HG03175 (cell line): Measurements from ENCODE around the gene ITGB7.

Source experiments
- ATAC-seq: cut with Tn5 transposase; IDR thresholded peaks from one replicate; pipeline ENCODE4 v1.9.1; 2021; ENCODE audit warnings: mild to moderate bottlenecking, moderate library complexity; ENCODE audit not compliant: unreplicated experiment

The ITGB7 gene

DNA sequence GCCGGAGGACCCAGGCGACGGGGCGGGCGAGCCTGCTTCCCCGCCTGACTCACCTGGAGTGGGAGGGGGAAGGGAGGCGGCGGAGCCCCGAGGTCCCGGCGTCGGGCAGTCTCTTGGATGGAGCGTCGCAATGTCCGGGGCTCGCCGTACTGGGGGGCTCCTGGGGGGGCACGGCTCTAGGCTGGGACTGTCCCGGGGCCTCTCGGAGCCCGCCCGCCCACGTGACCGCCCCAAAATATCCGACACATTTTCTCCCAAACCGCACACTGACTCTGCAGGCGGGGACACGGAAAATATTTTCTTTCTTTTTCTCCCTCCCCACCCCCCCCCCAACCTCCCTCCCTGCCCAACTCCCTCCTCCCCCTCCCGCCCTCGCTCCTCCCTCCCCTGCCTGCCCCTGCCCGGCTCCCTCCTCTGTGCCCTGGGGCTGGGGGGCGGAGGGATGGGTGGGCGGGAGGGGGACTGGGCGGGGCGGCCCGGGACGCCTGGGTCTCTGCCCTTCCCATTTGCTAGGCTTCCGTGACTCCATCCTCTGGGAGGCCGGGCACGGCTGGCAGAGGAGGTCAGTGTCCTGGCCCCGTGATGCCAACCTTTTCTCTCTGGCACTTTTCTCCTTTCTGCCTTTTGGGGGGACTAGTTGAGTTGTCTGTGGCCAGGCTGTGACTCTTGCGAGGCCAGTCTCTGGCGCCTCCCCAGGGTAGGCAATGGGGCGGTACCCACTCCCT, 25.0 kb upstream of the ITGB7 start, which contains the start of gene RARG:
RARG (minus strand) TSS at position 289 of the 725 bp plus-strand sequence. CDS start 4,664 bp downstream, outside the sequence.
- no peak for ATAC-seq

DNA sequence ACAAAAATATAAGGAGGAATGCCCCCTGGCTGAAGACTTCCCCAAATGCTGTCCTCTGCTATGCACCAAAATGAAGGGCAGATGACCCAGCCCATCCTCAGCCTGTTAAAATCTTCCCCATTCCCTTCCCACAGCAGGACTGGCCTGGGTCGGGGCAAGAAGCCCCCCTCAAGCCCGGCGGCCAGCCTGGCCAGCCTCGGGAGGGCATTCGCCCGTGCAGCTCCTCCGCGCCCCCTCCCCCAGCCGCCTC, 24.5 kb upstream of the ITGB7 start:
- ATAC-seq = no peak

DNA sequence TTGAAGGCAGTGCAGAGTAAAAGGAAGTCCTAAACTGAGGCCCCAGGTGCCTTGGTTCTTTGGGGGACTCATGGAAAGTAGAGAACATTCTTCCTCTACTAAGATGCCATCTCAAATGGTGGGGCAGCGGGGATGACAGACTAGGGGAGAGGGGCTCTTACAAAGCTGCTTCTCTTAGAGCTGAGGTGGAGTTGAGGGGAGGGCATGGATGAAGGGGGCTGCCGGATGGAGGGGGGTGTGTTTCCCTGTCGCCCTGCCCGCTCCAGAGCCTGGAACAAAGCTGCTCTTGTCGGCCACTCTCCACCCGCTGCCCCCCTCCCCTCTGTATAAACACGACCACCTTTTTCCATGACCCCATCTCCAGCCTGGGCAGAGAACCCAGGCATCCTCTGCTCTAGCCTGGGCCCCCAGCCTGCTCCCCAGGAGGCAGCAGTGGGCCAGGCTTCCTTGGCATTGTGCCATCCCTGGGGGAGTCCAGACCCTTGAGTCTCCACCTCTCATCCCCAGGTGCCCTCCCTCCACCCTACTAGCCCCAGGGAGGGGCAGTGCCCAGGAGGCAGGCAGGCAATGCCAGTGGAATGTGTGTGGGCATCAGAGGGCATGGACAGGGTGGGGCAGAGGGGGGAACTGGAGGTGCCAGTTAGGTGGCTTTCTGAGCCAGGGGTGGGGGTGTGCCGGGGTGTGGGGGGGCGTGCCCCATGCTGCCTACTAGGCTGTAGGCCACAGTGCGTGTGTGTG, 23.2 kb upstream of the ITGB7 start:
- ATAC-seq = no peak

DNA sequence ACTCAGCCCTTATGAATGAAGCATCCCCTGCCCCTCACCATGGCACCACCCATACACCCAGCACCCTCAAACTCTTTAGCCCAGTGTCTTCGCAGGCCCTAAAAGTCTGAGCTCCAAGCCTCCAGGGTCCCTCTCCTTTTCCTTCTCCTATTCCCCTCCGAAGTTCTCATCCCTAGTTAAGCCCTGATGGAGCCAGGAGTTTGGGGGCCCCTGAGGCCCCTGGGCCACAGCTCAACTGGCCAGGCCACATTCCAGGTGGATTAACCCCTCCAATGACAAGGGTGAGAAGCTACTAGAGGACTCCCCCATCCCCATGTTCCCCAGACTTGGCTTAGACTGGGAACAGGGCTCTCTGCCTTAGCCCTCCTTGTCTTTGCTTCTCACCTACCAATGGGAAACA, 22.4 kb upstream of the ITGB7 start:
- ATAC-seq = no peak

DNA sequence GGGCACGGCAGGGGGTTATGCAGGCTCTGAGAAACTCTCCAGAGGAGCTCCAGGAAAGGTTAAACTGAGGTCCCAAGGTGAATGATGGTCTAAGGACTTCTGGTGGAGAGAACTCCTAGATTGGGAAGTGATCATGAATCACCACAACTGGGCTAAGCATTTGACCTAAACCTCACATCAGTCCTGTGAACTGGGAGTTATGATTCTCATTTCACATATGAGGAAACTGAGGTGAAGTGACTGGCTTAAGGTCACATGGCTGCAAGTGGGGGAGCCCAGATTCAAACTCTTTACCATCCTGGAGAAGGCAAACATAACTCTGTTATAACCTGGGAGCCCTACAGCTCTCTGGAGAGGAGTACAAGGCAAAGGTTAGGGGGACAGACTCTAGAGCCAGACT, 20.8 kb upstream of the ITGB7 start:
- no peak for ATAC-seq

DNA sequence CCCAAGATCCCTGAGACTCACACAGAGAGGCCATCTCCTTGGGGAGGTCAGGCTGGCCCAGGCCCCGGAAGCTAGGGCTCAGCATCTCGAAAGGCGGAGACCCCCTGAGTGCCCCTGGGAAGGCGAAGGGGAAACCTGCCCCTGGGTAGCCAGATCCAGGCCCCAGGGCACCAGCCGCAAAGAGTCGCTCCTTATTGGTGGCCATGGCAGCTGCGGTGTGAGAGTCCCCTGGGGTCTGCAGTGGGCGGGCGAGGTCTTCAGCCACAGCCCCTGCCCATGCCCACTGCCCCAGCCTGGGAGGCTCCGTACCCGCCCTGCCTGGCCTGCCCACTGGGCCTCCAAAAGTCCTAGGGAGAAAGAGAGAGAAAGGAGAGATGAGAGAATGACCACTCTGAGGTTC, 20.3 kb upstream of the ITGB7 start:
- no peak for ATAC-seq

DNA sequence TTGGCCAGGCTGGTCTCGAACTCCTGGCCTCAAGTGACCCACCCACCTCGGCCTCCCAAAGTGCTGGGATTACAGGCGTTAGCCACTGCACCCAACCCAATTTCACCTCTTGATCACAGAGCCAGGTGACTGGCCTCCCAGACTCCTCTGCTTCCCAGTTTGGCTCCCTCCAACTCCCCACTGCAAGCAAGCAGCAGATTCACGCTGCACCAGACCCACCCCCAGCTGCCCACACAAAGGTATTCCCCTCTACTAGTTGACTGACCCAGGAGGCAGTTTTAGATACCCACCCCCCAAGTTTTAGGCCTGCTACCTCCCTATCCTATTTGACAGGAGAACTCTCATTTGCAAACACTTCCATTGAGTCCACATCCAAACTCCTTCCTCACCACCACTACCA, 19.8 kb upstream of the ITGB7 start:
- ATAC-seq = no peak

DNA sequence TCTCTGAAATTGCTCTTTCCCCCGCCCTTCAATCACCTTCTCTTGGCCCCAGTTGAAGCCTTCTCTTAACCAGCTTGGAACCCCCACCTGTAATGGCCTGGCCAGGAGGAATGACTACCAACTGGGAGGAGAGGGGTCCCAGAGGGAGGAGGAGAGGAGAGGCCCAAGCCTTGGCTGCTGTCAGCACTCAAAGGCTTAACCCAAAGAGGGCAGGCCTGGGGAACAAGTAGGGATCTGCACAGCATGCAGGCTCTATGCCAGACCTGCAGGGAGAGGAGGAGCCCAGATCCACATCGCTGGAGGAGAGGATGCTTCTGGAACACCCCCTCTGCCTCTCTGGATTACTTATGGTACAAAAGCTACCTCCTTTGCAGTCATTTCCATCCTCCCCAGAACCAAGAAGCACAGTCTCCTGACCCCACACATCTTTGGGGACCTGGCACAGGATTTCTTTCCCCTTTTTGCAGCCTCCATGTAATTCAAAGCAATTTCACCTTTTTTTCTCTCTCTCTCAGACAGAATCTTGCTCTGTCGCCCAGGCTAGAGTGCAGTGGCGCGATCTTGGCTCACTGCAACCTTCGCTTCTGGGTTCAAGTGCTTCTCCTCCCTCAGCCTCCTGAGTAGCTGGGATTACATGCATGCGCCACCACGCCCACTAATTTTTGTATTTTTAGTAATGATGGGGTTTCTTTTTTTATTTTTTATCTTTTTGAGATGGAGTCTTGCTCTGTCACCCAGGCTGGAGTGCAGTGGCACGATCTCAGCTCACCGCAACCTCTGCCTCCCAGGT, 18.8 kb upstream of the ITGB7 start:
- ATAC-seq = no peak

DNA sequence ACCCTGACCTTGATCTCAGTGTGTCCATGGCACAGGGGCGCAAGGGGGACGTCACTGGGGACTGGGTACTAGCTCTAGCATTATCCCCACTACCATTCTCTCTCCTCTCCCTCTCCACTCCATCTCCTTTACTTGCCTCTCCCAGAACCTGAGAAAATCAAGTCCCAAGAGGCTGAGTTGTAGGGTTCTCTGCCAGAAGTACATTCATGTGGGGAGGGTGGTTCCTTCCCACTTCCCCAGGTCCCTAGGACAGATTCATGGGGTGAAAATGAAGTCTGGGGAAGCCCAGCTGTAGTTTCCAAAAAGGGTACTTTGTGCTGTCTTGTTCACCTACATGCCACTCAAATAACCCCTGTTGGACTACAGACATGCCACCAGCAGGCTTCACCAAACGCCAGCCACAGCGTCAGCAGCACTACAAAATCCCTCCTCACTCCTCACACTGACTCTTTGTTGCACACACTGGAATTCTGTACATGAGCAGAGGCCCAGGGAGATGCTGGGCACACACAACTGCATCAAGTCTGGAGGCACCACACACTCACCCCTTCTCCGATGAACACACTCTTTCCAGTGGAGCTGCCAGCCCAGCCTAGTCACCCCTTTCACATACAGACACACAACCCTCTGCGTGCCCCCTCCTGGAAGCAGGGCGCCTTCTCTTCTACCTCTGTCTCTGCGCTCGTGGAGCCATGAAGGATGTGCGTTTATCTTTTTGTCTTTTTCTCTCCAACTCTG, 18.0 kb upstream of the ITGB7 start:
- no peak for ATAC-seq

DNA sequence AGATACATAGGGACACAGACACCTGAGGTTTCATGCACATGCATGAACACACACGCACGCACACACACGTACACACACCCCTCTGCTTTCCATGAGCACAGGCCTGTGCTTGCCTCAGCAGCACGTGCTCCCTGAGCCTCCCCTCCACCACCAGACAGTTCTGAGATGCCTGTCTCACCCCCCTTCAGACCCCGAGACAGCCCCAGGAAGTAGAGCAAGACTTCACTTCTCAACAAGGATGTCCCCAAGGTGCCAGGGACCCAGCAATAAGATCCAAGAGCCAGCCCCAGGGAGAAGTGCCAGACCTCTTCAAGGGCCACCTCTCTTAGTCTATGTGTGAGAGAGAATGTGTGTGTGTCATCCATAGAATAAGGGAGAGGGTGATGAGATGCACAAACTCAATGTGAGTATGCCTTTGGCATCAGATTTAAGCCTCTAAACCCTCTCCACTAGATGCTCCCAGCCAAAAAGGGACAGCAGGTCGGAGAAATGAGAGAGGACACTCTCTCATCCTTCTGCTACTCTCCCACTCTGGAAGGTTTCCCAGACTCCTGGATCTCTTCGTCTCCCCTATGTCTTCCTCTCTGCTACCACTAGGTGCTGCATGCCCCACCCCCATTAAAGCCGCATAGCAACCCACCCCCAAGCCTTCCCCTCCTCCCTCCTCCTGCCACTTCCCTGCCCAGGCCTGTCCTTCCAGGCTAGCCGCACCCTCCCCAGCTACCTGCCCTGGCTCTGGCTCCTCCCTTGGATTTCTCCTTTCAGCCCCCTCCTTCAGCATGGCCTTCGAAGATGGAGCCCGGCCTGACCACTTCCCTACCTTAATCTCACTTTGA, 17.2 kb upstream of the ITGB7 start:
- no peak for ATAC-seq

DNA sequence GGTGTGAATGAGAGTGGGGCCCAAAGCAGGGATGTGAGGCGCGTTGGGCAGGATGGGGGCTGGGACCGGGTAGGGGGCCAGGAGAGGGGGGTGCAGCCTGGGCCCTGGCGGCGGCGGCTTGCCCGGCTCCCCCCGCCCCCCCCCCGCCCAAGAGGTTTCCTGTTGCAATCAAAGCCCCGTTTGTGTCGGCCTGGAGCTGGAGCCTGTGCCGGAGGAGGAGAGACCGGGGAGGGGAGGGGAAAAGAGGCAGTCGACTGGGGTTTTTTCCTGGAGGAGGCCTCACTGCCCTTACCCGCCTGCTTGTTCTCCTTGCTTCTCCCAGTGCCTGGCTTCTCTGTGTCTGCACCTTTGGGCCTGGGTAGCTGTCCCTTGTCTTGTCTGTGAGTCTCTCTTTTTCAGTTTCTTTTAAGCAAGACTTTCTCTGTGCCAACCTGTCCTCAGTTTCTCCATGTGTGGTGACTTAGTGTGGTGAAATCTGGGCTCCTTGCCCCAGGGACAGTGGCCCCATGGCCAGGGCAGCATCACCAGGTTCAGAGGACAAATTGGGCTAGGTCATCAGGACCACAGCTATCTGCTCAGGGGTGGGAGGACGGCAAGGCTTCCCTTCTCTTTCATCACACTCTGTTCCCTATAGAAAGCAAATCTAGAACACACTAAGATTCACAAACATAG, 16.5 kb upstream of the ITGB7 start:
- no peak for ATAC-seq

DNA sequence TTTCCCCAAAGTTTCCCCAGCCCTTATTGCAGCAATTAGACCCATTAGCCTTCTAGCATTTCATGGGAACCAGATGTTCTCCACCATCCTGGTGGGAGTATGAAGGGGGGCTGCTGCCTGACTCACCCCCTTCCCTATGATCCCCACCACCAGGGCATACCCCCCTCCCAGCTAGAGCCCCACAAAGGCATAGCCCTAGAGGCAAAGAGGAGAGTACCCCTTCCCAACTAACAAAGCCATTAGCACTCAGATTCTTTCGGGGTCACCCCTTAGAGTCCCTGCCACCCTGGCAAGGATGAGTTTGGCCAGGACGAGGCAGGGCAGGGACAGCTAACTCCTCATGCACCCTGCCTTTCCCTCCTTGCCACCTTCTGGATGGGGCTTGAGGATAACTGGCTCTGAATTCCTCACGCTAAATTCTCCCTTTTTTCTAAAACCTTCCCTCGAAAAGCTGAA, 15.8 kb upstream of the ITGB7 start:
- no peak for ATAC-seq

DNA sequence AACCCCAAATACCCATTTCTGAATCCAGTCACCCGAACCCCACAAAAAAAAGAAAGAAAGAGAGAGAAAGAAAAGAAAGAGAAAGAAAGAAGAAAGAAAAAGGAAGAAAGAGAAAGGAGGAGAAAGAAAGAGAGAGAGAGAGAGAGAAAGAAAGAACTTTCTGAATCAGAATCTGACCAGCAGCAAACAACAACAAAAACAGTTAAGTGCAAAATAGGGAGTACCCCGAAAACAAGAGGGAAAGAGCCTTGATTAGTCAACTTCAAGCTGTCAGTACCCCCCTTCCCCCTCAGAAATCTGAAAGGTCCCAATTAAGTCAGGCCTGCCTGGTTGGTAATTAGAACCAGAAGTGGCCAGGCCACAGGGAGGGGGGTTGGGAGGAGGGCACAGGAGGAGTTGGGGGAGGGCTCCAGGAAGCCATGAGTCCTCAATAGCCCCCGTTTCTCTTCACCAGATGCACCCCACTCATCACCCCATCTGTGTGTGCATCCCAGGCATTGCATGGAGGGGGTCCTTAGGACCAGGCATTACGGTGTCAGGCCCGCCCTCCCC, 15.2 kb upstream of the ITGB7 start:
- ATAC-seq = no peak

DNA sequence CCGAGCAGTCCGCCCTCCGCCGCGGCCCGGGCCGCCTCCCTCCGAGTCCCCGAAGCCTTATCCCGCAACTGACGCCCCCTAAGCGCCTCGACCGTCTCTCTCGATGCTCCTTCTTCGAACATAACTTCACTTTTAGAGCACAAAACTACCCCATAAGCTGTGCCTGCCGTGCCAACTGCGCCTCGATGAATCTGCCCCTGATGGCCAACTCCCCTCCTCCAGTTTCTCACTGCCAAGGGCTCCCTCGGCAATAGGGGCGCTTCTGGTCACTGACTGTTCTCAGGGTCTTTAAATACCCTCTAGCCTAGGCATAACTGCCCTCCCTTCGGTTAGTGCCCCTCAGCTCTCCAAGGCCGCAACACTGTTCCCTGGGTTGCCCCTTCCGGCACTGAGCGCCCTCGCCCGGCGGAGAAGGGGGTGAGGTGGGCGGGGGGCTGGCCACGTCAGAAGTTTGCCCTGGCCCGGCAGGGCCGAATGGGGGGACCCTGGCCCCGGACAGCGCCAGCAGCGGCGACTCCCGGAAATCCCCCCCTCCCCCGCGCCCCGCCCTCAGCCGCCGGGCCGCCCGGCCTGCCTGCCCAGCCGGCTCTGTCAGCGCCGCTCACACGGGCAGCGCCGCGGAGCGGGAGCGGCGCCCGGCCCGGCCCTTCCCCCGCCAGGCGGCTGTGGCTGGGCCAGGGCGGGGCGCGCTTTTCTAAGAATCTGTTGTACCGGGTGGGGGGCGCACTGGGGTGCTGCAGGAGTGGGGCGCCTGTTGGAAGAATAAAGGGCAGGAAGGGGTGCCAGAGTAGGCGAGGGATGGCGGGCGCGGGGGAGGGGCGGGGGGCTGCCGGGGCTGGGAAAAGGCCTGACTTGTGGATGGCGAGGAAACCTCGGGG, 14.4 kb upstream of the ITGB7 start:
- ATAC-seq = peak; percentile 29

DNA sequence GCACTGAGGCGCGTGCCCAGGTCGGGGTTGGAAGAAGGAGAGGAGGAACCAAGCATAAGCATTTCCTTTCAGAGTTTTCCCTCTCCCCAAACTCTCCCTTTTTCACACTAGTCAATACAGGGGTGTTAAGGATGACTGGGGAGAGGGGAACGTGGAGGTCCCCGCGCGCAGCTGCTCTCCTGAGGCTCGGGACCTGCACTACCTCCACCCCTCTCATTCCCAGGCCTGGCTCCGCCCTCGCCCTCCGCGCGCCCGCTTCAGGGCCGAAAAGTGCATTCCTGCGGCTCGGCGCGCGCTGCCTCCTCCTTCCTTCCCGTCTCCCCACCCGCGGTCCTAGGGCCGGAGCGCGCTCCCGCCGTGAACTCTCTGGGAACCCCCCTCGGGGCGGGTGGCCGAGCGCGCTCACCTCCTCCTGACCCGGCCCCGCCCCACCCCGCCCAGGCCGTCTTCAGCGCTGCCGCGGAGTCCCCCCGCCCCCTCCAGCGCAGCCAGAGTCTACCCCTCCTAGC, 13.7 kb upstream of the ITGB7 start:
- peak; percentile 52 for ATAC-seq

DNA sequence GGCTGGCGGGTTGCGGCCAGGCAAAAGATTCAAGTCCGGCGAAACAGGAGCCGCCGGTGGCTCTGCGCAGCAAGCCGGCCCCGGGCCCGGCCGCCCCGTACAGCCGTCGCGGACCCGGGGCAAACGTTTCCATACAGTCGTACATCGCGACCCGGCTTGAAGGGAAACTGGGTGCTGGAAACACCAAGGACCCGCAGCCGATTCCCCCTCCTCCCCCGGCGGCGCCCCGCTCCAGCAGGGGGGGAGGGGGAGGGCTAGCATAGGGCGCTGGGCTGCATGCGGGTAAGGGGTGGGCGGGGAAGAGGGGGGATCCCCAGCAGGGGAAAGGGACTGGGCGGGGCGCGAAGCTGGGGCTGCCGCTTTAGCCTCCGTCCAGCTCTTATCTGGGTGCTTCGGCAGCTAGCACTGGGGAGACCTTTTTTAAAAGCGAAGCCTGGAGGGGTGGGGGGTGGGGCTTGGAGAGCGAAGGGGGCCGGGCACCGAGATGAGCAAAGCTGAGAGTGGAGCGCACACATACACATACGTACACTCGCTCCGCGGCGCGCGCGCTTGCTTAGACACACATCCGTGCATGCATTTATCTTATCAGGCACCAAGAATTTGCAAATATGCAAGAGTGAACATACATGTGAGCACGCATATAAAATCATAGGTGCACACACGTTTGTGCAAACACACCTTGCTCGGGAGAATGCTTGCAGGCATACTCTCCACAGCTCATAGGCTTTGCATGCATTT, 13.1 kb upstream of the ITGB7 start:
- ATAC-seq = peak; percentile 45

DNA sequence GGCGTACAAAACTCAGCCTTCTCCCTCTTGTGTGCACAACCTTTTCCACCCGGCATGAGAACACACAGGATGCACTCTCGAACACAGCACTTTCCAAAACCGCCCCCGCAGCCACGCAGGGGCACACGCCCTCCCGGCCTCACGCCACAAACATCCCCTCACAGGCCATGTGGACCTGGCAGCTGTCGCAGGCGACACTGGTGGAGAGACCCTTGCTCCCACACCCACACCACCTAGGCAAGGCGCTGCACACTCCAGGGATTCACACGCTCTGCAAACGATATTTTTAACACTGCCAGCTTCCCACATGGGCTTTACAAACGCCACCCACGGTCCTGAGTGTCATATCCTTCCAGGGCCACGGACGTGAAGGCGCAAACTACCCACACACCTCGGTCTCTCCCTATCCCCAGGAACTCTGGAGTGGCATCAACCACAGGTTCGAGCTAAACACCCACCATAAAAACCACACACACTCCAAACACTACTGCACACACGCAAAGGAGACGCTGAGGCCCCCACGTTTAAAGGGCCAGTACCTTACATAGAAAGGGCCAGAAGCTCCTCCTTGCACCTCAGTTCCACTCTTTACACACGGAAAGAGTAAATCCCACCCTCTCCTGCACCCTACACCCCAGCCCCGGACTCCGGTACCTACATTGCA, 12.4 kb upstream of the ITGB7 start:
- peak; percentile 5 for ATAC-seq
